Progenitor cell of endocrine pancreas (in vitro differentiated cells): Measurements from ENCODE around the gene DOK7. TPM values are rescaled to one million over a fixed set of nuclear protein-coding genes. Genes with fewer than 3 reads are reported as not detected.

Source experiments
- DNase-seq: peaks from one replicate; pipeline ENCODE4 v3.0.0; 2021; ENCODE audit warnings: low spot score; ENCODE audit not compliant: unreplicated experiment
- H3K27ac Mint-ChIP-seq: 2 replicates; pipeline ENCODE4 v1.8.0; 2021; ENCODE audit warnings: mild to moderate bottlenecking, moderate library complexity, mixed read lengths
- H3K27me3 Mint-ChIP-seq: 2 replicates; pipeline ENCODE4 v1.8.0; 2021; ENCODE audit warnings: mixed read lengths
- H3K36me3 Mint-ChIP-seq: 2 replicates; pipeline ENCODE4 v1.8.0; 2022; ENCODE audit warnings: mixed read lengths; ENCODE audit not compliant: insufficient read depth
- H3K4me1 Mint-ChIP-seq: 2 replicates; pipeline ENCODE4 v1.8.0; 2021; ENCODE audit warnings: low read depth, mixed read lengths
- H3K4me3 Mint-ChIP-seq: 2 replicates; pipeline ENCODE4 v1.8.0; 2021; ENCODE audit warnings: low read depth, mild to moderate bottlenecking, moderate library complexity, mixed read lengths
- H3K9me3 Mint-ChIP-seq: 2 replicates; pipeline ENCODE4 v1.8.0; 2021; ENCODE audit warnings: low read depth, mixed read lengths
- CTCF ChIP-seq: fragments of 200-600 bp; sonication (generic); IDR thresholded peaks from one replicate; pipeline ENCODE4 v1.5.0; 2021; ENCODE audit warnings: antibody characterized with exemption, mild to moderate bottlenecking; ENCODE audit not compliant: unreplicated experiment
- total RNA-seq: library from RNA; stranded (reverse); gene quantifications from 2 replicates; pipeline ENCODE4 v1.2.1, GENCODE V29; 2021

Gene DOK7
- total RNA-seq, 1 donor from 2014 or later: not detected

DNA sequence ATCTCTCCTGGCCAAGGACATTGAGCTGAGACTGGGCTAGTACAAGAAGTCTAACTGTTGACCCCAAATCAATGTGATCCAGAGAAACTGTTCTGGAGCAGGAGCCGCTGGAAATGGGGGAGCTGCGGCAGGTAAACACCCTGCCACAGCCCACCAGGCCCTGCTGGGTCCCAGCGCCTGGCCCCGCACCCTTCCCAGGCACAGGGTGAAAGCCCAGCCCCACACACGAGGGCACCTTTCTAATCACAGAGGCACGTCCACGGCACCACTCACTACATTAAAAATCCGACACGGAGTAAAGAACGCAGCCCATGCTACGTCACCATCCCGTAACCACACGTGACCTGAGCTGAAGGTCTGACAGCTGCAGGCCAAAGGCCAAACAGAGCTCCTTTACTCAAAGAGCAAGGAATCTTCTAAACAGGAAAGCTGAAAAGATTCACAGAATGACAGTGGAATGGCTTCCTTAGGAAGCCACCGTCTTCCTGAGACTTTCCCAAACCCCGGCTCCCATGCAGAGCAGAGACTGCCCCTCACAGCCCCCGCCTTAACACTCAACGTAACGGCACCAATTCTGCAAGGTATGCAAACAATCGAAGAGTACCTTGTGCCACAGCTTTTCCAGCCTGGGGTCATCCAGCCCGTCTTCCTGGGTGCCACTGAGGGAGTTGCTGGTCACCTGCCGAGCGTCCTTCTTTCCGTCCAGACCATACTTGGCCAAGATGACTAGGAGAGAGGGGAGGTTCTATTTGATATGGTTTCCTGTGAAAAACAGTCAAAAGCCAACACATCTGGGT lies 56.6 kb downstream of the DOK7 start:
- Mint-ChIP-seq H3K4me3 (no peak overlapping the region), H3K27me3 (no peaks in the 10 kb centered on the region), H3K27ac (no peak overlapping the region), H3K4me1 (no peaks in the 10 kb centered on the region), H3K9me3 (no peaks in the 10 kb centered on the region), H3K36me3 (peaks cover 13% of the 10 kb centered on the region)
- TF ChIP-seq CTCF: no peak
- DNase-seq: no peak

GRCh38 chr4:3520276-3520675 lies 57.2 kb downstream of the DOK7 start:
- Mint-ChIP-seq H3K4me3 (no peak overlapping the region), H3K27me3 (no peaks in the 10 kb centered on the region), H3K9me3 (no peaks in the 10 kb centered on the region), H3K27ac (no peak overlapping the region), H3K36me3 (peaks cover 11% of the 10 kb centered on the region), H3K4me1 (no peaks in the 10 kb centered on the region)
- DNase-seq: no peak
- no peak for TF ChIP-seq CTCF

- H3K27ac Mint-ChIP-seq: no peak overlapping the region
- H3K4me1 Mint-ChIP-seq: no peaks in the 10 kb centered on the region
- no peaks in the 10 kb centered on the region for H3K9me3 Mint-ChIP-seq
- DNase-seq: no peak
- no peak overlapping the region for H3K4me3 Mint-ChIP-seq
- TF ChIP-seq CTCF: no peak
- H3K27me3 Mint-ChIP-seq: no peaks in the 10 kb centered on the region
- H3K36me3 Mint-ChIP-seq: peaks cover 7% of the 10 kb centered on the region
Measured at GRCh38 chr4:3520796-3521600, 57.9 kb downstream of the DOK7 start.

DNA sequence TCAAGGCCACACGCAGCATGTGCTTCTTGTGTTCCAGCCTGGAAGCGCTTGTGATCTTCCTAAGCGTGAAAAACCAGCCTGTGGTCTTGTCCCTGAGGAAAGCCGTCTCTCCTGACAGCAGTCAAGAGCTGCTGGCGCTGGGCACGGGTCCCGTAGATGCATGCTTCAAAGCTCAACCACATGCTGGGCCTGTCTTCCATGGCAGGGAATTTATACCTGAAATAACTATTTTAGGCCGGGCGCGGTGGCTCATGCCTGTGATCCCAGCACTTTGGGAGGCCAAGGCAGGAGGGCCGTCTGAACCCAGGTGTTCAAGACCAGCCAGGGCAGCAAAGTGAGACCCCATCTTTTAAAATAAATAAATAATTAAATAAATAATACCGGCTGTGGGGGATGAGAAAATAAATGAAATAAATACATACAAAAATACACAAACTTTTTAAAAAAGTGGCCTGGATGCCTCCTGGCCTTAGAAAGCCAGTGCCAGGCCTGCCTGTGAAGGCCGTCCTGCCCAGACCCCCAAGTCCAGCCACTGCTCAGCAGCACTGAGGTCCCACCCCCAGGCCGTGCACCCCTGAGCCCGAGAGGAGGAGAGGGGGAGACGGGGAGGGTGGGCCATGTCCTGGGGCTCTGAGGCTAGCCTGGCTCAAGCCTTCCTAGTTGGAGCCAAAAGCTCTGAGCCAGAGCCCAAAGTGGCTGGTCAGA lies 58.7 kb downstream of the DOK7 start:
- Mint-ChIP-seq H3K4me3 (no peak overlapping the region), H3K9me3 (no peaks in the 10 kb centered on the region), H3K27ac (no peak overlapping the region), H3K36me3 (peaks cover 7% of the 10 kb centered on the region), H3K27me3 (no peaks in the 10 kb centered on the region), H3K4me1 (no peaks in the 10 kb centered on the region)
- TF ChIP-seq CTCF: no peak
- no peak for DNase-seq

- Mint-ChIP-seq H3K4me1 (no peaks in the 10 kb centered on the region), H3K36me3 (peaks cover 5% of the 10 kb centered on the region), H3K4me3 (no peak overlapping the region), H3K27me3 (no peaks in the 10 kb centered on the region), H3K9me3 (no peaks in the 10 kb centered on the region), H3K27ac (no peak overlapping the region)
- no peak for DNase-seq
- TF ChIP-seq CTCF: no peak
Measured at GRCh38 chr4:3522326-3522640, 59.2 kb downstream of the DOK7 start.
